ENCODE measurements around the gene TP53BP2.

Gene TP53BP2

GRCh38 chr1:223780949-223781348, 64.8 kb downstream of the TP53BP2 start:
- Histone ChIP-seq H3K9me3 (ENCODE audit: severe bottlenecking) (no peaks in the 10 kb centered on the region), H3K4me3 (ENCODE audit: low read depth, low read length) (no peak overlapping the region), H3K27me3 (ENCODE audit: insufficient read depth, low read depth, severe bottlenecking) (no peaks in the 10 kb centered on the region), H3K36me3 (peaks cover 14% of the 10 kb centered on the region), H3K27ac (peak overlapping the region; percentile 81)
- TF ChIP-seq CTCF (IDR thresholded peaks at IDR 0.05; ENCODE audit: low read depth, low read length) = no peak
- peak; percentile 50 for DNase-seq

- H3K27ac ChIP-seq = peak overlapping the region; percentile 81
- H3K4me3 ChIP-seq (ENCODE audit: low read depth, low read length) = no peak overlapping the region
- H3K27me3 ChIP-seq (ENCODE audit: insufficient read depth, low read depth, severe bottlenecking) = no peaks in the 10 kb centered on the region
- H3K9me3 ChIP-seq (ENCODE audit: severe bottlenecking) = no peaks in the 10 kb centered on the region
- no peak for DNase-seq
- peaks cover 16% of the 10 kb centered on the region for H3K36me3 ChIP-seq
- no peak for TF ChIP-seq CTCF (IDR thresholded peaks at IDR 0.05; ENCODE audit: low read depth, low read length)
Observed at GRCh38 chr1:223780318-223780717, 65.4 kb downstream of the TP53BP2 start.

- no peak overlapping the region for H3K27ac ChIP-seq
- TF ChIP-seq CTCF (IDR thresholded peaks at IDR 0.05; ENCODE audit: low read depth, low read length) = no peak
- DNase-seq = no peak
- peaks cover 16% of the 10 kb centered on the region for H3K36me3 ChIP-seq
- H3K27me3 ChIP-seq (ENCODE audit: insufficient read depth, low read depth, severe bottlenecking) = no peaks in the 10 kb centered on the region
- H3K9me3 ChIP-seq (ENCODE audit: severe bottlenecking) = no peaks in the 10 kb centered on the region
- H3K4me3 ChIP-seq (ENCODE audit: low read depth, low read length) = no peak overlapping the region
Observed at GRCh38 chr1:223776826-223777454, 68.8 kb downstream of the TP53BP2 start.

- Histone ChIP-seq H3K4me3 (ENCODE audit: low read depth, low read length) (no peak overlapping the region), H3K27me3 (ENCODE audit: insufficient read depth, low read depth, severe bottlenecking) (no peaks in the 10 kb centered on the region), H3K27ac (no peak overlapping the region), H3K36me3 (peaks cover 16% of the 10 kb centered on the region), H3K9me3 (ENCODE audit: severe bottlenecking) (no peaks in the 10 kb centered on the region)
- DNase-seq = no peak
- TF ChIP-seq CTCF (IDR thresholded peaks at IDR 0.05; ENCODE audit: low read depth, low read length) = no peak
Observed at GRCh38 chr1:223776075-223776814, 69.5 kb downstream of the TP53BP2 start.

- no peak overlapping the region for H3K4me3 ChIP-seq (ENCODE audit: low read depth, low read length)
- H3K27me3 ChIP-seq (ENCODE audit: insufficient read depth, low read depth, severe bottlenecking) = no peaks in the 10 kb centered on the region
- DNase-seq = no peak
- H3K27ac ChIP-seq = no peak overlapping the region
- peaks cover 16% of the 10 kb centered on the region for H3K36me3 ChIP-seq
- no peak for TF ChIP-seq CTCF (IDR thresholded peaks at IDR 0.05; ENCODE audit: low read depth, low read length)
- no peaks in the 10 kb centered on the region for H3K9me3 ChIP-seq (ENCODE audit: severe bottlenecking)
Observed at GRCh38 chr1:223775711-223776074, 70.1 kb downstream of the TP53BP2 start.

Data from WERI-Rb-1 (cell line).